M059J (cell line): ENCODE results near the gene DUS4L. TPM values are rescaled to one million over a fixed set of nuclear protein-coding genes. Genes with fewer than 3 reads are reported as not detected.
A peak's percentile ranks its signal among the peaks of the same experiment; 100 is the strongest.

Experiments used
- DNase-seq: peaks from one replicate; pipeline ENCODE4 v3.0.0-alpha.2; 2012; ENCODE audit warnings: low read depth
- total RNA-seq: library from RNA; depleted of rRNA; stranded (reverse); fragments of >200 nt; shearing (Covaris generic); gene quantifications from 2 replicates; pipeline ENCODE4 v1.2.3, GENCODE V29; 2014

The DUS4L gene
- total RNA-seq, 1 experiment from 2014 or later, result 12.5 TPM

DNA sequence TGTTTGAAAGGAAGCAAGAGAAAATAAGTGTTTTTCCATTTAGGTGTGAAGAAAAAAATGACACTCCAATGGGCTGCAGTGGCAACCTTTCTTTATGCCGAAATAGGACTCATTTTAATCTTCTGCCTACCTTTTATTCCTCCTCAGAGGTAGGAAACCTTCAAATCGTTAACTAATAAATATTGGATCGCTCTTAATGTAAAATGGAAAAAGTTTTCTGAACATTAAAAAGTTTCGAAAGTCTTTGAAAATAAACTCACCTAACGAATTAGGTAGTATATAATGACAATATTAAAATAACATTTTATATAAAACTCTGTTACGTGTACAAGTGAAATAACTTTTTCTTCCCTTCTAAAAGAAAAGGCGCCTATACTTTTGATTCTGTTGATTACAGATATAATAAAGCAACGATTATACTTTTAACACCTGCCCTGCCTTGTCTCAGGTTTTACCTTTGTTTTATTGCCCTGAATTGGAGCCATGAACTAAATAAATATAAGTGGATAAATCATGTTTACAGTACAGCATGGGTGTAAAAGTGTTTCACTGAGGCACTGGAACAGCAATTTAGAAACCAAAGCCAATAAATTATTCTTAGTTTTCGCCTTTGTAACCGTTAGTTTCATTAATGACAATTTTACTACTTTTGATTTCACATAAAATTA lies 17.1 kb downstream of the DUS4L start:
- no peak for DNase-seq

DNA sequence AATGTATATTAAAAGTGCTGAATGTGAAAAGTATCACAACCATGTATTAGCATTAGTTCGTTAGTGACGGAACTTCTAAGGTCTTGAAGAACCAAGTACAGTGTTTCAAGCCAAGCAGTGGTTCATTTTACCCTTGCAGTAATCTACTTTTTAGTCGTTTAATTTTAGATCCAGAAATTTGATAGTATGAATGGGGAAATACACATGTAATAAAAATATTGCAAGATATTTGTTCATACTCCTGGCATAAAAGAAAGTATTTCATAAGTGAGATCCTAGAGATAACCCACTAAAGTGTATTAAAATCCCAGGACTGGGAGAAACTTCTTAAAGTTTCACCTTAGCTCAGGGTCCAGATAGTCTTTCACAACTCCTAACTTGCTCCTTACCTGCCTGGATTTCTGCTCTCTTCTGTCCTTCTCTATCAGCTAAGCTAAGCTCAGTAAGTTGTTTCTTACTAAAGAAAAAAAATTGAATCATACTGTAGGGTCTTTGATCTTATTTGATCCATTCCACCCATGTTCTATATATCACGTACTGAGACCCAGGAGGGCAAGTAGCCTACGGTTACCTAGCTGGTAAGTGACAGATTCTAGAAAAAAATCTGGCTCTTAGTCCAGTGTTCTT lies 17.7 kb downstream of the DUS4L start:
- DNase-seq, result no peak

DNA sequence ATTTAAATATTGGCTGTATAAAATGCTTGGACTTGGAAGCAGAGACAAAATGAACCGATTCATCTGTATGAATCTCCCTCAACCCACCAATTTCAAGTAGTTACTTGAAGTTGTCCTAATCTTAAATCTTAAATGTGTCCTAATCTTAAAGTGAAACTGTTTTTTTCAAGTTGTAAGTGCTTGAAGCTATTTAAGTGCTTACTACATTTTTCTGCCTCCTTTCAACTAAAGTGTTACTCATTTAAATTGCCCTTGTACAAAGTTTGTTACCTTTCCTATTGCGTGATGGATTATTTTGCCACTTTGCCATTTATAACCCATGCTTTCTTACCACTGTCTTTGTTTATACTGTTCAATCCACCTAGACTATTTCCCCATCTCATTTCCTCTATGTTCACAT lies 19.1 kb downstream of the DUS4L start:
- DNase-seq, result no peak

DNA sequence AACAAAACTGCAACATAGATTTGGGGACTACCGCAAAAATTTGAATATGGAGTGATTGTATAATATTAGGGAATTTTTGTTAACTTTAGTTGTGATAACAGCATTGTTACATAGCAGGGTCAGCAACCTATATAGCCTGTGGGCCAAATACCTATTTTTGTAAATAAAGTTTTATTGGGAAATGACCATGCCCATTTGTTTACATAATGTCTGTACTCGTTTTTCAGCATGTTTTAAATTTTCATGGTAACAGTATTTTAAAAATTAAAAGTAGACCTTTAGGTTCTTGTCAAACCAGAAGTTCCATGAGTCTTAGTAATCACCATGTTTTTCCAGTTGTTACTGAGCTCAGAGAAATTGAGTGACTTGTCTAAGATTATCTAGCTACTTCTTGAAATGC lies 20.9 kb downstream of the DUS4L start:
- DNase-seq, result no peak

DNA sequence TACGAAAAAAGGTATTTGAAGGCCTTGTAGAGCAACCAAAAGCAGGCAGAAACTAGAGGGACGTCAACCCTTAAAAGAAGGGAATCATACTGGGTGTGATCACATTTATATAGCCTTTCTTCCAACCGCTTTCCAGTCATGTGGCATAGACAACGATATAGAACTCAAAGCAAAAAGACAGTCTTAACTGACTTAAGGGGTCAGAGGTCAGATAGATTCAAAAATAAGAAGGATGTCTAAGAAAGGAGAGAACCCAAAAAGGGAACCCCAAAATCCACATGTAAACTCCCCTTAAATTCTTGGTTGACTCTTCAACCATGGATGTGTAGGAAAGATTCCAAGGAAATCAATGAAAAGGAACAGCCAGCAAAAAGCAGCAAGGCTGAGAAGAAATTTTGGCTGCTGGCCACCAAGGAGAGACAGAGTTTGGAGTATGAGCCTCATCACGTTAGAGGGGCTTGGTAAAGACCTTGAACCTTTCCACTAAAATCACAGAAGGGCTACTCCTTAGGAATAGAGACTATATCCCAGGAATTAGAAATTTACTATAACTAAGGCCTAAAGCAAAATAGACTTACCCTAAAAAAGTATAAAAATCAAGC lies 24.9 kb downstream of the DUS4L start:
- no peak for DNase-seq

DNA sequence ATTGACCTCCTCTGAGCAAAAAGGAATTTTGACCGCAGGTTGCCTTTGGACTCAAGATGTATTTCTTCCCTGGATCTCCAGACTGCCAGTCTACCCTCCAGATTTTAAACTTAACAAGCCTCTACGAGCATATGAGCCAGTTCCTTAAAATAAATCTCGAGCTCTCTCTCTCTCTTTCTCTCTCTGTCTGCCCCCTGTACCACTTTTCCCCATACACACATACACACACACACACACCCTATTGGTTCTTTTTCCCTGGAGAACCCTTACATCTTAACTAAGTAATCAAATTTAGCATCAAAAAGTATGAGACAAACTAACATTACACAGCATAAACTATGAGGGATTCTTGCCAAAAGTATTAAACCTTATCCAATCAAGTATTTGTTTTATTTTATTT lies 27.6 kb downstream of the DUS4L start:
- DNase-seq, result no peak

DNA sequence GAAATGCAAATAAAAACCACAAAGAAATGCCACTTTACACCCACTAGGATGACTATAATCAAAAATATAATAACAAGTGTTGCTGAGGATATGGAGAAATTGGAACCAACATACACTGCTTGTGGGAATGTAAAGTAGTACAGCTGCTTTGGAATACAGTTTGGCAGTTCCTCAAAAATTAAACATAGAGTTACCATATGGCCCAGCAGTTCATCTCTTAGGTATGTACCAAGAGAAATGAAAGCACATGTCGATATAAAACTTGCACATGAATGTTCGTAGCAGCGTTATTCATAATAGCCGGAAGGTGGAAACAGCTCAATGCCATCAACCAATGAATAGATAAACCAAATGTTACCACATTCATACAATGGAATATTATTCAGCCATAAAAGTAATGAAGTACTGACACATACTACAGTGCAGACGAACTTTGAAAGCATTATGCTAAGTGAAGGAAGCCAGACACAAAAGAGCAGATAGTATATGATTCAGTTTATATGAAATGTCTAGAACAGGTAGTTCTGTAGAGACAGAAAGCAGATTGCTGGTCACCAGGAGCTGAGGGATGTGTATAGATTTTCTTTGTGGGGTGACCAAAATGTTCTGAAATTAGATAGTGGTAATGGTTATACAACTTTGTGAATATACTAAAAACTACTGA lies 28.7 kb downstream of the DUS4L start:
- DNase-seq, result no peak

DNA sequence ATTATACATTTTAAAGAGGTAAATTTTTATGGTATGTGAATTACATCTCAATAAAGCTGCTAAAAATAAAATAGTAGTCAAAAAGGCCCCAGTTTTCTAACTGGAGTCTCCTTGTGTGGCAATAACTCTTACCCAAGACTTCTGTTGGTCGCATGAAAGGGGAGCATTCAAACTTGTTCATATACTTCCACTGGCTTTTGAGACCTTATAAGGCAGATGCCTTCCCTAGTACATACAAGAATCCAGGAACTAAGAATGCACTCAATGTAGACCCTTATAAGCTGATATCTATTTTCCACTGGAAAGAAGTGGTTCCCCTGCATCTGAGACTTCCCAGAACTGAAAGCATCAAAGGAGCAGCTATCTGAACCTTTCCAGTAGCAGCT lies 29.2 kb downstream of the DUS4L start:
- DNase-seq, result no peak

DNA sequence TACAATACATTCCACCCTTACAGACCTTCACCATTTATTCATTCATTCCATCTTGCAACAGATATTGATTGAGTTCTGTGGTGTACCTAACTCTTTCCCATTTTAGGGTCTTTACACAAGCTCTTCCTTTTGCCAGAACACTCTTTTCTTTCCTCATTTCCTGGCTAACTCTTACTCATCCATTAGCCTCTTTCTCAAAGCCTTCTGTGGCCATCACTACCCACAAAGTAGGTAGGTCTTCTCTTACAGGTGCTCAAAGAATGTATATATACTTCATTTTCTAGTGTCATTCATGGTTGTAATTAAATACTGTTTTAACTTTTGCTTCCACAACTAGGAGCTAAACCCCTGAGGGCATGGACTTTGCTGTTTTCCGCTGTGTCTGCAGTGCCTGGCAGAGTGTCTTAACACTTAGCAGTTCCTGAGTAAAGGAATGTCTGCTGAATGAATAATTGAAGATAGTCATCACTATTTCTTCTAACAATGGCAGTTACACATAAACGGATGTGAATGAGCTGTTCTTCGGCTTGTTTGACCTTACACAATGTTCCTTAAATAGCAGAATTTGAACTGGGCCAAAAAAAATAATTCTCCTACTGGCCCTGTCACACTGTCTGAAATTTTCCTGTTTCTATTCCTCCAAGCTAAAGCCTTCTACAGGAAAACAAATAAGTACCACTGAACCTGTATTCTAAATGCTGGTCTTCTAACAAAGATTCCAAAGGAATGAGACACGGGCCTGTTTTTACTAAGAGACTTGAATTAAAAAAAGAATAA lies 31.4 kb downstream of the DUS4L start:
- DNase-seq, result peak; percentile 96

DNA sequence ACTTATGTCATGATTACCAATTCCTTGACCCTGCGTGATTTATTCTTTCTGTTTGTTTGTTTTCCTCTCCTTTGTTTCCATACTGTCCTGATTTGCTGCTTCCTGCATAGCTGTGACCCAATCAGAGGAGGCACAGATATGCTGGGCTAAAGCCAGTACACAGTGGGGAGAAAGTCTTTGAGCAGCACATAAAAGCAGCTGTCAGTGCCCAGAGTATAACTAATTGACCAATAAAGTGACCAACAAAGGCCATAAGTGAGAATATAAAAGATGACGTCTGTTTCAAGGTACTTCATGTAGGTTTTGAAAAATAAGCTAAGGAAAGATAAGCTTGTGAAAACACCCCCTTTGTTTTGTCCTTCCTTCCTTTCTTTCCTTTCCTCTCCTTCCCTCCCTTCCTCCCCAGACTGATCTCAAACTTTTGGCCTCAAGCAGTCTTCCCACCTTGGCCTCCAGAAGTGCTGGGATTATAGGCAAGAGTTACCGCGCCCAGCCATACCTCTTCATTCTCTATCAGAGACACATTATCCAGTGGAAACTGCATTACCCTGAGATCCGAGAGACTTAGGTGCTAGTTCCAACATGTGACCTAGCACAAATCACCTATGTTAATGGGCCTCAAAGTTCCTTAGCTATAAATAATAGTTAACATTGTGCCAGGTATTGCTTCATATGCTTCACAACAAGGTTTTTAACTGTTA lies 33.3 kb downstream of the DUS4L start:
- peak; percentile 34 for DNase-seq

DNA sequence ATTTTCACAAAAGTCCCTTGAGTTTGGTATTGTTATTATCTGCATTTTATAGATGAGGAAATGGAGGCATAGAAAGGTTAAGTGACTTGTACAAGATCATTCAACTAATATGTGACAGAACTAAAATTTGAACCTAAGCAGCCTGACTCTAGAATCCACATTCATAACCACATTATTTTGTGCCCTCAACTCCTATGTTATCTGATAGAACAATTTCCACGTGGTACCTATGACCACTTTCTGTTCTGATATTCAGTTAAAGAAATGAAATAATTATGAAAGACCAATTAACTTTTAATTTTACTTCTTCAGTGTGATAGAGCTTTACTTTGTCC lies 33.8 kb downstream of the DUS4L start:
- DNase-seq, result no peak

DNA sequence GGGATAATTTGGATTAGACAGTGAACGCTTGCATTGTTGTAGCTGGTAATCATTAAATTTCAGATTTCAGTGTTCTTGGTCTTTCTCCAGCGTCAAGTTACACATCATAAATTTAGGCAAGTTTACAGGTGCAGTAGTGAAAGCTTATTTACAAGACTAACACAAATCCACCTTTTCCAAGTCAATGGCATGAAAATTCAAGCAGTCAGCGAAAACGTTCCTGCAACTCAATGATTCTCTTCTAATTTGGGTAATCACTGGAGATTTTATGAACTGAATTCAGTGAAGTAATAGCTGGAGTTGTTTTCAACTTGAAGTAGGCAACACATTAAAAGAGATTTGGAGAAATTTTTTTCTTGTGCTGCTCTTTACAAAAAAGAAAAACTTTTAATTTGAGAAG lies 34.2 kb downstream of the DUS4L start:
- no peak for DNase-seq

DNA sequence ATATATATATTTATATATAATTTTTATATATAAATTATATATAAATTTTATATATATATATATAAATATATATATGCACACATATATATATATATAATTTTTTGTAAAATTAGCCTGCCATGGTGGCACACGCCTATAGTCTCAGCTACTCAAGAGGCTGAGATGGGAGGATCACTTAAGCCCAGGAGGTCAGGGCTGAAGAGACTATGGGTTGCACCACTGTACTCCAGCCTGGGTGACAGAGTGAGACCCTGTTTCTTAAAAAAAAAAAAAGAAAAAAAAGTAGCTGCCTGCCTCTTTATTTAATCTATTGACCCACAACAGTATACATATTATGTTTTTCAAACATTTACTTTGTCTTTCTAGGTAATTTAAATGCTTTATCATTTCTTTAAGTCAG lies 35.5 kb downstream of the DUS4L start:
- no peak for DNase-seq

DNA sequence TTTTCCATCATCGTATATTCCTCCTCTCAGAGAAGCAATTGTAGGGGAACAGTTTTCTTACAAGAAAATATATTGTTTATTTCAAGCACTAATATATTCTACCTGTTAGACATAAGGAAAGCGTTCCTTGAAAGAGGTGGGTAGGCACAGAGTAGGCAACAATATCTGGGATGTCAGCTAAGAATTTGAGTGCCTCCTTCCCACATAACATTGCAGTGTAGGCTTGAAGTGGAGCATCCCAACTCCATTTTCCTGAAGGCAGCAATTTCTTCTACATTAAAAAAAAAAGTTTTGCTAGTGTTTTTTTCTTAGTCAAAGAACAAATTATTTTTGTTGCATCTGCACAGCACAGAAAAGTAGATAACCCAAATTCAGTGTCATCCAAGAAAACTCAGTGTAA lies 37.0 kb downstream of the DUS4L start:
- DNase-seq, result no peak

DNA sequence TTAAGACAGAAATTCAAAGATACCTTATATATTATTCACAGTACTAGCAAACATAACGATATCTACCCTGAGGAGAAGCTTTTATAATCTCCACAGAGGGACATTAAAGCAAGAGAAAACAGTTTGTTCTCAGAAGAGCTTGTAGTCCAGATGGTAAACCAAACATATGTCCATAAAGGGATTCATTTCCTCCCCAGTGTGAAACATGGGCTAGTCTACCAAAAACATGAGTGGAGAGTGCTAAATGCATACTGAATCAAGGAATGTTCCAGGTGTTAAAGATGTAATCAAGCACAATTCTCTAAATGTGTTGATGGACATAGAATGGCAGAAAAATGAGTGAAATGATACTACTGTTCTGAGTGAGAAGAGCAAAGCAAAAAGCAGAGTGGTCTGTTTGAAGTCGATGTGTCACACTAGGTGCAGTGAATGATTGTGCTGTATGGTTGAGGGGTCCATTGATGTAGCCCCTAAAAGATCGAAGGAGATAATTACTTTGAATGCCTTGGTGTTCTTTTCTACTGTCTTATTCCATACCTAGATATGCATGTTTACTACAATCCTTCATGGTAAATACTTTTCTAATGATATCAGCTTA lies 41.5 kb downstream of the DUS4L start:
- DNase-seq, result no peak

DNA sequence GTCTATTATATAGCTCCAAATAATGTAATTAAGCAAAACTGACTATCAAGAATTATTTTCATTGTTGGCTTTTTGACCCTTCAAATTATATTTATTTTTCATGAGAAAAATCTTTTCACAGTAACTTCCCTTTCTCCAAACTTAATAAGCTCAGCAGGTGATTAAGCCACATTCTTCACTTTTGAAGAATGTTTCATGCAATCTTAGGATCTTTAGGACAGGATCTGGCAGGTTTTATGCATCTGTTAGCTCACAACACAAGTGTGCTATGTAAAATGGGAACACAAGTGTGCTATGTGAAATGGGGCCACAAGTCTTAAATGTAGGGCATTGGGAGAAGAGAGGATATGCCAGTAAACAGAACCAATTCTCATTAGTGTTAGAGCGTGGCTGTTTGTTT lies 42.5 kb downstream of the DUS4L start:
- DNase-seq, result no peak

DNA sequence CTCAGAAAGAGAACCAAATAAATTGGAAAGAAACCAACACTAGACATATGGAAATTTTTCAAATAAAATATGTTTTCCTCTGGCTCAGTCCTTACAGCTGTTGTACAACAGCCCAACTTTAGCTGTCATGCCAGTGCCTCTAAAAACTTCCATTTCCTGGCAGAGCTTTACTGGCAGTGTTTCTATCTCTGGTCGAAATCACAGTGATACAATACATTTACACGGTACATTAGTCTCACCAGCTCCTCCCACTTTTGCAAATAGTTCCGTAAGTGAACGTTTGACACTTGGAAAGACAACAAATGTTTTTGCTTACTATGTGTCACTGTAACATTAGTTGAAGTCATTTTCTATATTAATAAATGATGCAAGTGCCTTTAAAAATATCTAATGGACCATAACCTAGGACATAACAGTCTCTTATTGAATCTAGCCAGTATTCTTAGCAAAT lies 46.1 kb downstream of the DUS4L start:
- DNase-seq, result no peak

DNA sequence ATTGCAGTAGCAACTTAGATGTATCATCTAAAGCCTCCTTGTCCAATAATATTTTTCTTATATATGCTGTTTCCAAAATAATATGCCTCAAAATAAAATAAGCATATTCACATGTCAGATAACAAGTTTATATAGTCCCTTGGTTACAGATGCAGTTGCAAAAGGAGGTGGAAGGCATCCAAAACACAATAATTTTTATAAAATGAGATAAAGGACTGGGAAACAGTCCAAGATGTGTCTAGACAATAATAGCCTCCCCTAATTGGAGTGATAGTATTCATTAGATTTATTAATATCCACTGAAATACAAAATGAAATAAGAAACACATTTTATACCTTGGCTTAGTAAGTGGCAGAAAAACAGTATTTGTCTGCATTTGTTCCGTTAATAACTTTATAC lies 46.6 kb downstream of the DUS4L start:
- DNase-seq, result no peak

DNA sequence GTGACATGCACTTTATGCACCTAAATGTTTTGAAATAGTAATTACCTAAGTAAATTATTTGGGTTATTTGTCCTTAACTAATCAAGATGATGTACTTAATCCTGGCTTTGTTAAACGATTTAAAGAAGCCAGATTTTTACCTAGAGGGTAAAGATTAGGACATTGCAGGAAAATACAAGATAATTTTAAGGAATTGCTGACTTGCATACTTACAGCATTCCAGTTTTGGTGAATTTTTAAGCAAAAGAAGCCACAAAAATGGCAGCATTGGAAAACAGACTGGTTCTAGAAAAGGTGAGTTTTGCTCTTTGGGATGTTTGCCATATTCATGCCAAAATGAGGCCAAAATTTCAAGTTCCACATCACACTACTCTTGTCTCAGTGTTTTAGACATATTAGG lies 49.7 kb downstream of the DUS4L start:
- DNase-seq, result no peak

DNA sequence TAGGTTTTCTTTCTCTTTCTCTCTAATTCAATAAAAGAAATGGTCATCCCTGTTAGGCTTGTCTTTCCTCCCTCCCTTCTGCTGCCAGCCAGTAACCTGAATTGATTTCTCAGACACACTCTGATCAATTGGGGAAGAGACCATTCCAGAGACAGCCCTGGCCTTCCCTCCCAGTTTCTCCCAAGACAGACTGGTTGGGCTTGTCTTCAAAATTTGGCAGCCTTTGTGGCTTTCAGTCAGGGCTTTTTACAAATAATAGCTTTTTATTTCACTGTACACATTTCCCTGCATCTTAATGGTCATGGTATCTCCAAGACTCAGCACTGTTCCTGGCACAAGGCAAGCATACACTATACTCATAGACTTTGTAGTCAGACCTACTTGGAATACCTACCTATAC lies 50.2 kb downstream of the DUS4L start:
- DNase-seq, result peak; percentile 30

DNA sequence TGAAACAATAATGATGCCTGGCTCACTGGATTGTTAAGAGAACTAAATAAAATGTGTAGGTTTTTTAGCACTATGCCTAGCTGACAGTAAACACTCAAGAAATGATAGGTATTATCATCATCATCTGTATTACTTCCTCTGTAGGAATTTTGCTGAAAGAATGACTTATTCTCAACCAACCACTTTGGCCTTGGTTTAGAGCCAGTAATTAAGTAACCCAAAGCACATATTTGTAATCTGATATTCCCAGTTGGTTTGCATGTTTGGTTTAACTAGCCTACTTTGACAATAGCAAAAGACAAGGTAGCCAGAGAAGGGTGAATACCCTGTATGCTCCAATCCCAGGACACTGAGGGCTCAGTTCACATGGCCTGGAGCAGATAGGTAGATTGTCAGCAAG lies 50.7 kb downstream of the DUS4L start:
- peak; percentile 91 for DNase-seq
